Sigmoid colon (tissue), 7 donors: ENCODE measurements around the gene FAM3C. TPM values are rescaled to one million over a fixed set of nuclear protein-coding genes. Genes with fewer than 3 reads are reported as not detected.

Experiments used
- DNase-seq: peaks from one replicate; pipeline ENCODE4 v3.0.0-alpha.2; 2019
- H3K27ac ChIP-seq, 4 donors: fragments of 200-600 bp; sonication (generic); one replicate each; pipeline ENCODE4 v1.5.1; 2016 to 2019; ENCODE audit warnings: mild to moderate bottlenecking in 1 of 4
- H3K27me3 ChIP-seq, 3 donors: fragments of 200-600 bp; sonication (generic); one replicate each; pipeline ENCODE4 v1.5.1; 2019; ENCODE audit warnings: mild to moderate bottlenecking in 1 of 3
- H3K36me3 ChIP-seq, 4 donors: fragments of 200-600 bp; sonication (generic); one replicate each; pipeline ENCODE4 v1.5.1; 2016 to 2019
- H3K4me1 ChIP-seq, 4 donors: fragments of 200-600 bp; sonication (generic); one replicate each; pipeline ENCODE4 v1.5.1; 2017 to 2019
- H3K4me3 ChIP-seq, 4 donors: fragments of 200-600 bp; sonication (generic); one replicate each; pipeline ENCODE4 v1.5.1; 2017 to 2019; ENCODE audit warnings: mild to moderate bottlenecking in 2 of 4, moderate library complexity in 1 of 4
- H3K9me3 ChIP-seq, 4 donors: fragments of 200-600 bp in 3 of 4; sonication (generic) in 3 of 4; one replicate each; pipeline versions ENCODE4 v1.5.1 to v1.6.1; 2013 to 2019
- EP300 ChIP-seq, 4 donors: sonication (generic); formaldehyde crosslinking; IDR thresholded peaks; one replicate each; pipeline ENCODE4 v1.6.1; 2017; ENCODE audit warnings: antibody characterized with exemption in 4 of 4
- POLR2A ChIP-seq, 2 donors: fragments of 450-650 bp; IDR thresholded peaks; one replicate each; pipeline ENCODE4 v1.6.1; 2016; ENCODE audit warnings: antibody characterized with exemption in 2 of 2, mild to moderate bottlenecking in 2 of 2, moderate library complexity in 2 of 2
- POLR2AphosphoS5 ChIP-seq, 4 donors: sonication (generic); formaldehyde crosslinking; IDR thresholded peaks; one replicate each; pipeline ENCODE4 v1.6.1; 2017; ENCODE audit warnings: antibody characterized with exemption in 4 of 4
- WGBS, 2 donors: extraction: QIAGEN DNeasy Blood & Tissue Kit; methylation state at CpG; one replicate each; pipeline ENCODE4 v1.1.7; 2013; 5-methylcytosine and 5-hydroxymethylcytosine counted together
- intact Hi-C: fragments of 100-400 bp; cut with DNase I; formaldehyde crosslinking; loops from one replicate; pipeline ENCODE4 v1.15.1; 2023
- polyA plus RNA-seq, 3 donors: library from polyadenylated mRNA; stranded (reverse); fragments of 200-250 nt; gene quantifications; one replicate each; pipeline ENCODE4 v1.2.3, GENCODE V29; 2013
- total RNA-seq, 4 donors: library from RNA; depleted of rRNA; stranded (reverse); fragments of >200 nt; gene quantifications; one replicate each; pipeline ENCODE4 v1.1.0, GENCODE V29; 2016
- TF ChIP-seq, protein P1 (sequence below), 4 experiments: fragments of 450-650 bp in 3 of 4; fragments of 200-600 bp in 1 of 4; IDR thresholded peaks; one replicate each; pipeline ENCODE4 v1.5.1; 2016 to 2019; ENCODE audit warnings: antibody characterized with exemption in 4 of 4, mild to moderate bottlenecking in 3 of 4, moderate library complexity in 2 of 4
- donor health status: healthy with polysubstance abuse.
- donor health status: Bipolar disorder and iron deficiency.
- donor health status: healthy.

The FAM3C gene
- total and polyA plus RNA-seq, 7 donors: 9.0 to 58.9 (median 35.2) TPM

DNA sequence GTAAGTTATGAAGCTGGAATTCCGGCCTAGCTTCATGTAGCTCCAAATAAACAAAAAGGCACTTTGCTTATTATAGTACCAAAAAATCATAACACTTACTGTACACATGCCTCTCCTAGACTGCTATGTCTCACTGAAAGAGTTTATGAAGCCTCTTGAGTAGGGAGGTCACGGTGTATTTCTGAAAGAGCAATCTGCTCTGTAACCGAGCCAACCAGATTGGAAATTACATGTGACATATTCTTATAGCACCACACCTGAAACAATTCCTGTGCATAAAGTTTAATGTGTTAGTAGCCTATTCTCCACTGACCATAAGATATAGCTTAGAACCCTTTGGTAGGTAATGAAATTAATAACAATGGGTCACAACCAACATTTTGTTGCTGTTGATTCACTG lies 1.3 kb upstream of the FAM3C start:
- 18 to 76% methylated on average over 3 of the region's 3 CpGs for WGBS, 2 donors
- intact Hi-C loops: loop anchor here (10.0 kb wide), 1 partner anchor 147 kb away; no protein-coding TSS in a partner anchor
- H3K4me1 ChIP-seq: peaks cover 0 to 24% (median 14%) of the 10 kb centered on the region in 4 donors
- TF ChIP-seq, protein P1, sequence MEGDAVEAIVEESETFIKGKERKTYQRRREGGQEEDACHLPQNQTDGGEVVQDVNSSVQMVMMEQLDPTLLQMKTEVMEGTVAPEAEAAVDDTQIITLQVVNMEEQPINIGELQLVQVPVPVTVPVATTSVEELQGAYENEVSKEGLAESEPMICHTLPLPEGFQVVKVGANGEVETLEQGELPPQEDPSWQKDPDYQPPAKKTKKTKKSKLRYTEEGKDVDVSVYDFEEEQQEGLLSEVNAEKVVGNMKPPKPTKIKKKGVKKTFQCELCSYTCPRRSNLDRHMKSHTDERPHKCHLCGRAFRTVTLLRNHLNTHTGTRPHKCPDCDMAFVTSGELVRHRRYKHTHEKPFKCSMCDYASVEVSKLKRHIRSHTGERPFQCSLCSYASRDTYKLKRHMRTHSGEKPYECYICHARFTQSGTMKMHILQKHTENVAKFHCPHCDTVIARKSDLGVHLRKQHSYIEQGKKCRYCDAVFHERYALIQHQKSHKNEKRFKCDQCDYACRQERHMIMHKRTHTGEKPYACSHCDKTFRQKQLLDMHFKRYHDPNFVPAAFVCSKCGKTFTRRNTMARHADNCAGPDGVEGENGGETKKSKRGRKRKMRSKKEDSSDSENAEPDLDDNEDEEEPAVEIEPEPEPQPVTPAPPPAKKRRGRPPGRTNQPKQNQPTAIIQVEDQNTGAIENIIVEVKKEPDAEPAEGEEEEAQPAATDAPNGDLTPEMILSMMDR (IDR thresholded peaks at IDR 0.05): no peak
- no peak for TF ChIP-seq POLR2A (IDR thresholded peaks at IDR 0.05)
- TF ChIP-seq EP300 (IDR thresholded peaks at IDR 0.05): no peak
- no peak for TF ChIP-seq POLR2AphosphoS5 (IDR thresholded peaks at IDR 0.05)
- H3K27ac ChIP-seq: no peak overlapping the region
- no peak for DNase-seq
- no peak overlapping the region for H3K4me3 ChIP-seq
- H3K9me3 ChIP-seq: no peaks in the 10 kb centered on the region
- H3K27me3 ChIP-seq: no peaks in the 10 kb centered on the region
- H3K36me3 ChIP-seq: no peaks in the 10 kb centered on the region

- Histone ChIP-seq H3K4me1 (peaks cover 0 to 25% (median 14%) of the 10 kb centered on the region in 4 donors), H3K9me3 (no peaks in the 10 kb centered on the region), H3K4me3 (peak overlapping the region; percentile 60 to 79 (median 77)), H3K27me3 (no peaks in the 10 kb centered on the region), H3K36me3 (no peaks in the 10 kb centered on the region), H3K27ac (peak overlapping the region; percentile 85 to 89 (median 86))
- no peak for DNase-seq
- TF ChIP-seq, protein P1 (IDR thresholded peaks at IDR 0.05): no peak
- intact Hi-C loops: loop anchor here (10.0 kb wide), 1 partner anchor 149 kb away; no protein-coding TSS in a partner anchor
- WGBS, 2 donors: 0 to 1% methylated on average over 30 of the region's 30 CpGs
Observed at GRCh38 chr7:121395494-121395960, 581 bp downstream of the FAM3C start.

DNA sequence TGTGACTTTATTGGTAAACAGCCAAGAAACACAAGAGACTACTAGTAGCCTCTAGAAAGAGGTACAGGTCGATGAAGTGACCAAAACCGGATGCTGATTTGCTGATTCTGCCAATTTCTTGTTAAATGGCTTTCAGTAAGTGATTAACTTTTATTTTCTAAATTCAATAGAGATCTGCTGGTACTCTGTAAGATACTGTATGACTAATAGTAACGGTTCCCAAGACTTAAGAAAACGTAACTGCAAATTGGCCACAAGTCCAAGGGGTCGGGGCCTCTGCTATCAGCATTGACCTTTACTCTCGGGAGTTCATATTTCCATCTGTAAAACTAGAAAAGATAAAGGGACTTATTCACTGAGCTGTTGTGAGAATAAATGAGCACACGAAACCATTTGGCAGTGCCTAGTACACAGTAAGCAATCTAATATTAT lies 1.4 kb downstream of the FAM3C start:
- intact Hi-C loops: loop anchor here (10.0 kb wide), 1 partner anchor 150 kb away; no protein-coding TSS in a partner anchor
- no peak overlapping the region for H3K27ac ChIP-seq
- 26 to 69% methylated on average over 7 of the region's 7 CpGs for WGBS, 2 donors
- peak overlapping the region in 1 of 4 donors; percentile 79 for H3K4me3 ChIP-seq
- TF ChIP-seq, protein P1 (IDR thresholded peaks at IDR 0.05): no peak
- TF ChIP-seq POLR2A (IDR thresholded peaks at IDR 0.05) (no peak), POLR2AphosphoS5 (IDR thresholded peaks at IDR 0.05) (no peak), EP300 (IDR thresholded peaks at IDR 0.05) (no peak)
- no peaks in the 10 kb centered on the region for H3K36me3 ChIP-seq
- H3K9me3 ChIP-seq: no peaks in the 10 kb centered on the region
- peaks cover 0 to 33% (median 17%) of the 10 kb centered on the region in 4 donors for H3K4me1 ChIP-seq
- DNase-seq: no peak
- H3K27me3 ChIP-seq: no peaks in the 10 kb centered on the region

DNA sequence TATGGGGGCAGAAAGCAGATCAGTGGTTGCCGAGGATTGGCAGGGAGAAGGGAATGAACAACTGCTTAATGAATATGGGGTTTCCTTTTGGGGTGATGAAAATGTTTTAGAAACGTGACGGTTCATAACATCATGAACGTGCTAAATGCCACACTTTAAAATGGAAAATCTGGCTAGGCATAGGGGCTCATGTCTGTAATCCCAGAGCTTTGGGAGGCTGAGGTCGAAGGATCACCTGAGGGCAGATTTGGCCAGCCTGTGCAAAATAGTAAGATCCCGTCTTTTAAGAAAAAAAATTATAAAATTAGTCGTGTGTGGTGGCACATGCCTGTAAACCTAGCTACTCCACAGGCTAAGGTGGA lies 3.1 kb downstream of the FAM3C start:
- 97 to 98% methylated on average over 7 of the region's 7 CpGs for WGBS, 2 donors

More for the DNA sequence above, 3.1 kb downstream of the FAM3C start:
- no peak overlapping the region for H3K27ac ChIP-seq
- no peak for DNase-seq
- peaks cover 0 to 40% (median 25%) of the 10 kb centered on the region in 4 donors for H3K4me1 ChIP-seq
- H3K27me3 ChIP-seq: no peaks in the 10 kb centered on the region
- no peak overlapping the region for H3K4me3 ChIP-seq
- H3K36me3 ChIP-seq: no peaks in the 10 kb centered on the region
- no peaks in the 10 kb centered on the region for H3K9me3 ChIP-seq
- TF ChIP-seq POLR2AphosphoS5 (IDR thresholded peaks at IDR 0.05) (no peak), POLR2A (IDR thresholded peaks at IDR 0.05) (no peak), EP300 (IDR thresholded peaks at IDR 0.05) (no peak)
- TF ChIP-seq, protein P1 (IDR thresholded peaks at IDR 0.05): no peak
- intact Hi-C loops: loop anchor here (10.0 kb wide), 1 partner anchor 152 kb away; no protein-coding TSS in a partner anchor
